Muscle of leg (tissue), 11 donors: ENCODE data around the gene NUDT22. TPM values are rescaled to one million over a fixed set of nuclear protein-coding genes. Genes with fewer than 3 reads are reported as not detected.

Source experiments
- DNase-seq: peaks from one replicate; pipeline ENCODE4 v3.0.0; 2013
- H3K27ac ChIP-seq: one replicate; pipeline ENCODE4 v1.5.1; 2013; ENCODE audit warnings: mild to moderate bottlenecking, low read length, control low read depth
- H3K27me3 ChIP-seq: one replicate; pipeline ENCODE4 v1.6.1; 2013; ENCODE audit warnings: low read length; ENCODE audit not compliant: control insufficient read depth, insufficient read depth
- H3K36me3 ChIP-seq: one replicate; pipeline ENCODE4 v1.6.1; 2013; ENCODE audit warnings: low read length; ENCODE audit not compliant: control insufficient read depth, insufficient read depth
- H3K4me1 ChIP-seq: one replicate; pipeline ENCODE4 v1.6.1; 2013; ENCODE audit warnings: low read length; ENCODE audit not compliant: control insufficient read depth, insufficient read depth
- H3K4me3 ChIP-seq: one replicate; pipeline ENCODE4 v1.5.1; 2013; ENCODE audit warnings: low read length, control low read depth
- H3K9me3 ChIP-seq: replicated peaks from 2 replicates; pipeline ENCODE4 v1.6.1; 2013; ENCODE audit warnings: low read depth, low read length; ENCODE audit not compliant: control insufficient read depth
- WGBS: methylation state at CpG from one replicate; pipeline ENCODE4 v1.1.5; 2013; ENCODE audit warnings: missing lambda C conversion rate; ENCODE audit not compliant: insufficient coverage; 5-methylcytosine and 5-hydroxymethylcytosine counted together
- polyA plus RNA-seq, 8 donors: library from polyadenylated mRNA; unstranded; fragments of 120-200 nt; gene quantifications; one replicate each; pipeline versions ENCODE4 v1.2.1 to v1.2.3, GENCODE V29; 2013; ENCODE audit warnings: inconsistent platforms in 1 of 8, low replicate concordance in 1 of 8; ENCODE audit not compliant: insufficient read length in 8 of 8, insufficient read depth in 1 of 8
- total RNA-seq: library from RNA; stranded (reverse); fragments of 120-200 nt; gene quantifications from one replicate; pipeline ENCODE4 v1.2.4, GENCODE V29; 2013

The NUDT22 gene
- total and polyA plus RNA-seq, 9 donors: 16.2 to 27.6 (median 21.7) TPM

DNA sequence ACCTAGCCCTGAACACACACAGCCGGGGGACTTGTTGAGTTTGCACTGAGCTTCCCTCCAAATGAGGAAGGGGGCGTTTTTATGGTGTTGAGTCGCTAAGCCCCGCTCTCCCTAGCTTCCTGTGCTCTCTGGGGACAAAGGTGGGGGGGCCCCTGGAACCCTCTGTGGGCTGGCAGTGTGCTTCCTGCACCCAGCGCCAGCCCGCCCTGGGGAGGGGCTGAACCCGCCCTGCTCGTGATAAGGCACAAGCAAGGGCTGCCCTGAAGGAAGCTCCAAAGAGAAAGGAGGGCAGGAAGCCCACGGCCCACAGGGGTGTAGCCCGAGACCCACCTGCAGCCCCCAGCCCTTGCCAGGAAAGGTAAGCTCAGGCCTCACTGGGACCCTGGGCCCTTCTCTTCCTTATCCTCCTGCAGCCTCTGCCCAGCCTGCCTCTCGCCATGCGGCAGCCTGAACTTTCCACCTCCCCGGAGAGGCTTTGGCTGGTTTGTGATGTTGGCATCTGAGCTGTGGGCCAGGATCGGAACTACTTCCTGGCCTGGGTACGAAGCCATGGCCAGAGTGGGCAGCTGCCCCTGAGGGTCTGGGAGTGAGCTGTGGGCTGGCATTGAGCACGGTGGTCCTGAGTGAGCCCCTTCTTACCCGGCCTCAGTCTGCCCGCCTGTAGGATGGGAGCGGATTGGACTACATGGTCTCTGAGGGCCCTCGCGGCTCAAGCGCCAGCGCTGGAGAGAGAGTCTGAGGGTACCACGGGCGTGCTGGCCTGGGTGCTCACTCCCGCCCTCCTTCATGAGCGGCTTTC is 19.4 kb upstream of the NUDT22 start, which contains the start of gene FERMT3:
Gene FERMT3 (plus strand): TSS at position 265 of the 799 bp plus-strand sequence. CDS start 644 bp downstream, outside the sequence.
- H3K4me3 ChIP-seq: peak within 1 kb of the TSS; percentile 20
- H3K27me3 ChIP-seq: no peaks in the 10 kb centered on the region
- H3K36me3 ChIP-seq: peaks cover 45% of the 10 kb centered on the region
- WGBS: 66% methylated on average over 20 of the region's 27 CpGs
- H3K27ac ChIP-seq: peak within 1 kb of the TSS; percentile 94
- peaks cover 59% of the 10 kb centered on the region for H3K4me1 ChIP-seq
- peak; percentile 72 for DNase-seq
- no peaks in the 10 kb centered on the region for H3K9me3 ChIP-seq

GRCh38 chr11:64207256-64208085 is 18.6 kb upstream of the NUDT22 start:
- WGBS: 29% methylated on average over 19 of the region's 30 CpGs
- H3K4me1 ChIP-seq: peaks cover 59% of the 10 kb centered on the region
- no peaks in the 10 kb centered on the region for H3K9me3 ChIP-seq
- no peaks in the 10 kb centered on the region for H3K27me3 ChIP-seq
- peak overlapping the region; percentile 20 for H3K4me3 ChIP-seq
- peaks cover 41% of the 10 kb centered on the region for H3K36me3 ChIP-seq
- peak overlapping the region; percentile 94 for H3K27ac ChIP-seq
- peak; percentile 91 for DNase-seq

DNA sequence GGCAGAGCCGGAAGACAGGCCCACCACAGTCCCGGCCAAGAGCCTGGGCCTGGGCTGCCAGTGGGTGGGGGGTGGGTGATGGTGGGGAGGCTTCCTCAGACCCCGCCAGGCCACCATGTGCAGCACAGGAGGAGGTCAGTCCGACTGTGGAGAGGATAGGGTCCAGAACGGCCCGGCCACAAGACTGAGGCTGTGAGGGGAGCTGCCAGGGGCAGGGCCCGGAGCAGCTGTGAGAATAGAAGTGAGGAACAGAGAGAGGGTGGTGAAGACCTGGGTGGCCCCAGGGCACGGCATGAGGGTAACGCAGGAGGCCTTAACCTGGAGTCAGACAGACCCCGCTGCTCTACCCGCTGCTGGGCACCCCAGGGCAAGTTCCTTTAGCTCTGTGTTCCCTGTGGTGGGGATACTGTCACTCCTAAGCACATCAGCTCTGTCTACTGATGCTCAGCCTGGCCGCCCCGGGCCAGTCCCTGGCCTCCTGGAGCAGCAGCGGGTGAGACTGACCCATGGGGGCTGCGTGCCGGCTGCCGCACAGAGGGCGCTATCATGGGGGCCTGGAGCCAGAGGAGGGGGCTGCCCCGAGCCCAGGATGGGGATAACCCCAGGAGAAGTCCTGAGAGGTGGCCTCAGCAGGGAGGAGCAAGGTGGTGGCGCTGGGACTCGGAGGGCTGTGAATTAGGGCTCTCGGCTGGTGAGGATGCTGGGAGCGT is 17.8 kb upstream of the NUDT22 start:
- WGBS: 71% methylated on average over 17 of the region's 23 CpGs

DNA sequence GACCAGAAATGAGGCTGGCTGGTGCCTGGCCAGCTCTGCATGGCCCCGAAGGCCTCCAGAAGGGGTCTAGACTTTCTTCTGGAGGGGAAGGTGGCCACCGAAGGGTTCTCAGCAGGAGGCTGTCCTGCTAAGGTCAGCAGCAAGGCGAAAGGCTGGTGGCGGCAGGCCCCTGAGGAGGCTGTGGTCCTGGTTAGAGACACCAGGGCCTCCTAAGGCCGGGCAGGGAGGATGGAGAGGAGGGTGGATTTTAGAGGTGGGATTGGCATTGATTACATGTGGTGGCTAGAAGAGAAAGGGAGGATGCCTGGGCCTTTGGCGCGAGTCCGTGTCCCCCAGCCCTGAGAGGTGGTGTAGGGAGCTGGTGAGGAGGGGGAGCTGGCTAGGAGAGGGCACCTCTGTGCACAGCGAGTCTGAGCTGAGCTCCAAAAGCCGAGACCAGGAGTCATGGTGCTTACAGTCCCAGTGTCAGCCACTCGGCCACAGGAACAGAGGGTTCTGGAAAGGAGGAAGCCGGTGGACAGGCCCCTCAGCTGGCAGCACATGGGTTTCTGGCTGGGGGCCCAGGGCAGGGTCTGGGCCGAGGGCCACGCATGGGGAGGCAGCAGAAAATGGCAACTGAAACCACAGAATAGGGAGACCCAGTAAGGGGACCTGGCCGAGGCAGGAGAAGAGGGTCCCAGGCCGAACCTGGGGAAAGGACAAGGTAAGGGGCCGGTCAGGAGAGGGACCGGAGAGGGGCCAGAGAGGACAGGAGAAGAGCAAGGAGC is 17.1 kb upstream of the NUDT22 start:
- Histone ChIP-seq H3K27me3 (no peaks in the 10 kb centered on the region), H3K36me3 (peaks cover 26% of the 10 kb centered on the region), H3K4me1 (peaks cover 56% of the 10 kb centered on the region), H3K27ac (peak overlapping the region; percentile 94), H3K4me3 (no peak overlapping the region), H3K9me3 (no peaks in the 10 kb centered on the region)
- DNase-seq: peak; percentile 30
- WGBS: 68% methylated on average over 18 of the region's 18 CpGs

More for the DNA sequence above, 17.8 kb upstream of the NUDT22 start:
- Histone ChIP-seq H3K9me3 (no peaks in the 10 kb centered on the region), H3K27ac (peak overlapping the region; percentile 94), H3K36me3 (peaks cover 33% of the 10 kb centered on the region), H3K4me1 (peaks cover 59% of the 10 kb centered on the region), H3K27me3 (no peaks in the 10 kb centered on the region), H3K4me3 (peak overlapping the region; percentile 20)
- peak; percentile 33 for DNase-seq

DNA sequence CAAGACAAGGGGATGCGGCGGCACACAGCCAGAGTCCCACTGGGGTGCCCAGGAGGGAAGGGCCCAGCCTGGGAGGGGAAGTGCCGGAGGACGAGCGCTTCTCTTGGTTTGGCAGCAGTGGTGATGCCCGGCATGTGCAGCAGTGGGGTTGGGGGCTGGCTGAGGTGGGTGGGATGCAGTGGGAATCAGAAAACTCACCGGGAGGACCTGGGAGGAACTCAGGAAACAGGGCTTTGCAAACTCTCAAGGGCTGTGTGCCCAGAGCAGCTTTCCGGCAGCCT is 16.6 kb upstream of the NUDT22 start:
- H3K4me1 ChIP-seq: peaks cover 50% of the 10 kb centered on the region
- H3K27ac ChIP-seq: no peak overlapping the region
- H3K27me3 ChIP-seq: no peaks in the 10 kb centered on the region
- H3K9me3 ChIP-seq: no peaks in the 10 kb centered on the region
- 83% methylated on average over 6 of the region's 8 CpGs for WGBS
- no peak for DNase-seq
- no peak overlapping the region for H3K4me3 ChIP-seq
- peaks cover 21% of the 10 kb centered on the region for H3K36me3 ChIP-seq

- peaks cover 43% of the 10 kb centered on the region for H3K4me1 ChIP-seq
Observed at GRCh38 chr11:64210301-64211020, 15.6 kb upstream of the NUDT22 start.

DNA sequence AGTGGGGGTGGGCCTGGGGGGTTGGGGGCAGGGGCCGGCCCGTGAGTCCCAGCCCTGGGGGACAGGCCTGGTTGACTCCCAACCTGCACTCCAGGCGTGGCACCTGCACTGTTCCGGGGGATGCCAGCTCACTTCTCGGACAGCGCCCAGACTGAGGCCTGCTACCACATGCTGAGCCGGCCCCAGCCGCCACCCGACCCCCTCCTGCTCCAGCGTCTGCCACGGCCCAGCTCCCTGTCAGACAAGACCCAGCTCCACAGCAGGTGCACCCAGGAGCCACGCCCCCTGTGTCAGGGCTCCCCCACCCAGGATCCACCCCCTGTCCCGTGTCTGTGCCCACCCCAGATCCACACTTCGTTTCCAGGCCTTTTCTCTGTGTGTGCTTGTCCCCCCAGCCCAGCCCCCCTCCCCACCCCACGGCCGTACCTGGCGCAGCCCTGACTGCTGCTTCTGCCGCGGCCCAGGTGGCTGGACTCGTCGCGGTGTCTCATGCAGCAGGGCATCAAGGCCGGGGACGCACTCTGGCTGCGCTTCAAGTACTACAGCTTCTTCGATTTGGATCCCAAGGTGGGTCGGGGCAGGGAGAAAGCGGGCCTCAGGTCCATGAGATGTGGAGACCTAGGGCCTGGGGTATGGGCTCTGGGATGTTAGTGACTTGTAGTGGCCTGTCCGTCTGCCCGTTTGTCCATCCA is 14.7 kb upstream of the NUDT22 start:
- no peak for DNase-seq
- Histone ChIP-seq H3K27ac (no peak overlapping the region), H3K4me1 (peaks cover 38% of the 10 kb centered on the region), H3K4me3 (no peak overlapping the region), H3K9me3 (no peaks in the 10 kb centered on the region), H3K27me3 (no peaks in the 10 kb centered on the region), H3K36me3 (peaks cover 8% of the 10 kb centered on the region)
- WGBS: 78% methylated on average over 18 of the region's 30 CpGs

More at GRCh38 chr11:64210301-64211020, 15.6 kb upstream of the NUDT22 start:
- no peak overlapping the region for H3K4me3 ChIP-seq
- H3K36me3 ChIP-seq: peaks cover 16% of the 10 kb centered on the region
- no peaks in the 10 kb centered on the region for H3K9me3 ChIP-seq
- H3K27ac ChIP-seq: no peak overlapping the region
- no peaks in the 10 kb centered on the region for H3K27me3 ChIP-seq
- 84% methylated on average over 23 of the region's 24 CpGs for WGBS
- no peak for DNase-seq

DNA sequence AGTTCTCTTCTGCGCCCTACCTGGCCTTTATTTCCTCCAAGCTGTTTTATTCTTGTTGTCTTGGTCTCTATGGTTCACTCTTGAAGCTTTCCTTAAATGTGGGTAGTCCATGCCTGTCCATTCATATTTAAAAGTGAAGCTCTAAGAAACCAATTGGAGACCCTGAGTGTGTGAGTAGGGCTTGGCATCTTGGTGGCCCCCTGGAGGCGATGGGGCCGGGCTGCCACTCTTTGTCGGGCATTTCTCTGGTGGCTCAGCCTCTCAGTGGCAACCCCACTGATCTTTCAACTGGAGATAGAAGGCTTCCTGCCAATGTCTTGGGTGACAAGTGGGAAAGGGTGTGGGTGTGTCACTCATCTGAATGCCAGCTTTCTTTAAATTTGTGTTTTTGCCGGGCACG is 9.2 kb upstream of the NUDT22 start:
- 93% methylated on average over 3 of the region's 6 CpGs for WGBS
- Histone ChIP-seq H3K4me3 (no peak overlapping the region), H3K9me3 (no peaks in the 10 kb centered on the region), H3K4me1 (peaks cover 16% of the 10 kb centered on the region), H3K27me3 (no peaks in the 10 kb centered on the region), H3K27ac (no peak overlapping the region), H3K36me3 (peaks cover 14% of the 10 kb centered on the region)
- DNase-seq: no peak
